ENCODE data around the gene CABP7. TPM values are rescaled to one million over a fixed set of nuclear protein-coding genes. Genes with fewer than 3 reads are reported as not detected.

CABP7 gene
- total RNA-seq, 1 experiment from 2014 or later, result not detected

- H3K9ac ChIP-seq (ENCODE audit: low read length), result no peak overlapping the region
- H3K27ac ChIP-seq (ENCODE audit: low read depth, low read length), result no peak overlapping the region
- no peak for ATAC-seq
- ChIA-PET RAD21 (ENCODE audit: low non-redundant PET in 1 of 2, low total read pairs in 2 of 2, uncharacterized antibody in 2 of 2, unreplicated experiment in 2 of 2) (no interaction called here), CTCF (no interaction called here), POLR2A (no interaction called here)
- no peaks in the 10 kb centered on the region for H3K9me2 ChIP-seq (ENCODE audit: insufficient read depth)
- H4K20me1 ChIP-seq (ENCODE audit: insufficient read depth), result no peaks in the 10 kb centered on the region
- H3K27me3 ChIP-seq (ENCODE audit: insufficient read depth, low read length), result no peaks in the 10 kb centered on the region
- no peak overlapping the region for H2AFZ ChIP-seq (ENCODE audit: low read depth, low read length, poor library complexity, severe bottlenecking)
- H3K9me3 ChIP-seq (ENCODE audit: control insufficient read depth in 1 of 2, insufficient read depth in 1 of 2, low read depth in 1 of 2, low read length in 2 of 2), result no peaks in the 10 kb centered on the region
- no peak overlapping the region for H3K4me3 ChIP-seq (replicated peaks in 1 of 2; ENCODE audit: low read depth in 1 of 2, low read length in 2 of 2)
- no peaks in the 10 kb centered on the region for H3K79me2 ChIP-seq (ENCODE audit: insufficient read depth, low read length)
- intact Hi-C loops (cut with micrococcal nuclease), result no loop called here
- no TSS peak for BruUV-seq (replicated peaks)
- no peak for DNase-seq (ENCODE audit: low read depth, low spot score)
- no peak for TF ChIP-seq POLR2AphosphoS5 (IDR thresholded peaks at IDR 0.05; ENCODE audit: low read depth, low read length)
- TF ChIP-seq, protein P1, sequence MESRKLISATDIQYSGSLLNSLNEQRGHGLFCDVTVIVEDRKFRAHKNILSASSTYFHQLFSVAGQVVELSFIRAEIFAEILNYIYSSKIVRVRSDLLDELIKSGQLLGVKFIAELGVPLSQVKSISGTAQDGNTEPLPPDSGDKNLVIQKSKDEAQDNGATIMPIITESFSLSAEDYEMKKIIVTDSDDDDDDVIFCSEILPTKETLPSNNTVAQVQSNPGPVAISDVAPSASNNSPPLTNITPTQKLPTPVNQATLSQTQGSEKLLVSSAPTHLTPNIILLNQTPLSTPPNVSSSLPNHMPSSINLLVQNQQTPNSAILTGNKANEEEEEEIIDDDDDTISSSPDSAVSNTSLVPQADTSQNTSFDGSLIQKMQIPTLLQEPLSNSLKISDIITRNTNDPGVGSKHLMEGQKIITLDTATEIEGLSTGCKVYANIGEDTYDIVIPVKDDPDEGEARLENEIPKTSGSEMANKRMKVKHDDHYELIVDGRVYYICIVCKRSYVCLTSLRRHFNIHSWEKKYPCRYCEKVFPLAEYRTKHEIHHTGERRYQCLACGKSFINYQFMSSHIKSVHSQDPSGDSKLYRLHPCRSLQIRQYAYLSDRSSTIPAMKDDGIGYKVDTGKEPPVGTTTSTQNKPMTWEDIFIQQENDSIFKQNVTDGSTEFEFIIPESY (IDR thresholded peaks at IDR 0.05; ENCODE audit: extremely low read depth, insufficient replicate concordance, low read length), result no peak
- TF ChIP-seq ZFX (IDR thresholded peaks at IDR 0.05), result no peak
- TF ChIP-seq TCF7L2 (IDR thresholded peaks at IDR 0.05; ENCODE audit: borderline replicate concordance, extremely low read depth, insufficient read depth, insufficient read length), result no peak
- TF ChIP-seq ELF1 (IDR thresholded peaks at IDR 0.05; ENCODE audit: borderline replicate concordance, low read depth), result no peak
- TF ChIP-seq, protein P2, sequence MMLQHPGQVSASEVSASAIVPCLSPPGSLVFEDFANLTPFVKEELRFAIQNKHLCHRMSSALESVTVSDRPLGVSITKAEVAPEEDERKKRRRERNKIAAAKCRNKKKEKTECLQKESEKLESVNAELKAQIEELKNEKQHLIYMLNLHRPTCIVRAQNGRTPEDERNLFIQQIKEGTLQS (IDR thresholded peaks at IDR 0.05), result no peak
- no peak for TF ChIP-seq FOSL1 (IDR thresholded peaks at IDR 0.05; ENCODE audit: low read depth)
- TF ChIP-seq EZH2 (IDR thresholded peaks at IDR 0.05), result no peak
- TF ChIP-seq CTCF (IDR thresholded peaks at IDR 0.05 in 2 of 3, conservative IDR thresholded peaks at IDR 0.05 in 1 of 3; ENCODE audit: borderline replicate concordance in 1 of 3, insufficient read depth in 1 of 3, low read depth in 2 of 3, low read length in 2 of 3), result no peak
- TF ChIP-seq SIN3A (IDR thresholded peaks at IDR 0.05; ENCODE audit: low read depth), result no peak
- no peak for TF ChIP-seq ZNF274 (IDR thresholded peaks at IDR 0.05; ENCODE audit: low read depth, low read length)
- TF ChIP-seq JUND (IDR thresholded peaks at IDR 0.05), result no peak
- no peak for TF ChIP-seq CBX3 (IDR thresholded peaks at IDR 0.05; ENCODE audit: low read depth)
- TF ChIP-seq YY1 (IDR thresholded peaks at IDR 0.05; ENCODE audit: extremely low read depth, insufficient replicate concordance, low read depth, low read length), result no peak
- no peak for TF ChIP-seq EGR1 (IDR thresholded peaks at IDR 0.05; ENCODE audit: low read depth)
- TF ChIP-seq SP1 (IDR thresholded peaks at IDR 0.05; ENCODE audit: low read depth), result no peak
- no peak for TF ChIP-seq SRF (IDR thresholded peaks at IDR 0.05; ENCODE audit: low read depth)
- TF ChIP-seq, protein P3, sequence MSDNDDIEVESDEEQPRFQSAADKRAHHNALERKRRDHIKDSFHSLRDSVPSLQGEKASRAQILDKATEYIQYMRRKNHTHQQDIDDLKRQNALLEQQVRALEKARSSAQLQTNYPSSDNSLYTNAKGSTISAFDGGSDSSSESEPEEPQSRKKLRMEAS (IDR thresholded peaks at IDR 0.05), result no peak
- H3K36me3 ChIP-seq (ENCODE audit: control insufficient read depth in 1 of 2, insufficient read depth in 2 of 2, low read length in 2 of 2), result no peaks in the 10 kb centered on the region
- H3K4me1 ChIP-seq (ENCODE audit: control insufficient read depth in 1 of 2, insufficient read depth in 2 of 2, low read length in 2 of 2), result peaks cover 3 to 6% of the 10 kb centered on the region in 2 experiments; a peak in 3 of 4 replicates
- no peak overlapping the region for H3K4me2 ChIP-seq (ENCODE audit: low read length)
Measured at GRCh38 chr22:29695129-29695926, 24.5 kb upstream of the CABP7 start.
